ENCODE data around the gene DTNBP1. TPM values are rescaled to one million over a fixed set of nuclear protein-coding genes. Genes with fewer than 3 reads are reported as not detected.

DTNBP1 gene
- total RNA-seq, 8 experiments from 2014 or later = 7.2 to 32.5 (median 17.0) TPM

GRCh38 chr6:15479761-15480160 lies 183.1 kb downstream of the DTNBP1 start:
- H3K4me1 ChIP-seq (replicated peaks in 1 of 2) = peaks cover 5 to 26% of the 10 kb centered on the region in 2 donors
- WGBS, 10 experiments = 57 to 100% (median 84%) methylated on average over 1 to 5 of the region's 5 CpGs; no CpG with 5 or more reads in 1 of the 10 experiments
- H3K4me3 ChIP-seq = no peak overlapping the region
- in situ Hi-C loops (cut with MboI; ENCODE audit: low pct_unique_long_range_greater_than_20kb in 2 of 9, low sequenced_read_pairs in 9 of 9, unreplicated experiment in 9 of 9) = loop anchor here in 2 of 9 experiments (25.0 kb wide), 2 partner anchors 217 to 1267 kb away; no protein-coding TSS in a partner anchor
- ATAC-seq (replicated peaks in 6 of 8) = peak in 1 of 8 experiments; percentile 23
- no peak overlapping the region for H3K27ac ChIP-seq

DNA sequence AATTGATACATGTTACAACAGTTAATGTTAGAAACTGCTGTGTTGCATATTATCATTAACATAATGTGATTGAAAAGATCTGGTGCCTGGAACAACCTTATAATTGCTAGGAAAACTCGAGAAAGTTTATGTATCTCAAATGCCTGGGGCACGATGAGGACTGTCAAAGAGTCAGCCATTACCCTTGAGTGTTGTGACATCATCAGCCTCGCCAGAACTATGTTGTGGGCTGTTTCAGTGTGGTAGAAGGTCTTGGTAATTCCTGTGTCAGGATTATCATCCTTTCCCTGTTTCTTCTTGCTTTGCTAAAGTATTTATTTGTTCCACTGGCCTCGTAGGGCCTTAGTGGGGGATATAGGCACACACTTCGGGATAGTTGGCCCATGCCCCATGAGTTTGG lies 185.1 kb downstream of the DTNBP1 start:
- ATAC-seq (replicated peaks in 6 of 8) = no peak
- WGBS, 10 experiments = 37 to 100% (median 80%) methylated on average over 2 to 5 of the region's 5 CpGs; no CpG with 5 or more reads in 4 of the 10 experiments
- Histone ChIP-seq H3K4me3 (no peak overlapping the region), H3K27ac (no peak overlapping the region), H3K4me1 (replicated peaks in 1 of 2) (peaks cover 2 to 16% of the 10 kb centered on the region in 2 donors)
- in situ Hi-C loops (cut with MboI; ENCODE audit: low pct_unique_long_range_greater_than_20kb in 2 of 9, low sequenced_read_pairs in 9 of 9, unreplicated experiment in 9 of 9) = loop anchor here in 2 of 9 experiments (25.0 kb wide), 2 partner anchors 215 to 1265 kb away; no protein-coding TSS in a partner anchor

DNA sequence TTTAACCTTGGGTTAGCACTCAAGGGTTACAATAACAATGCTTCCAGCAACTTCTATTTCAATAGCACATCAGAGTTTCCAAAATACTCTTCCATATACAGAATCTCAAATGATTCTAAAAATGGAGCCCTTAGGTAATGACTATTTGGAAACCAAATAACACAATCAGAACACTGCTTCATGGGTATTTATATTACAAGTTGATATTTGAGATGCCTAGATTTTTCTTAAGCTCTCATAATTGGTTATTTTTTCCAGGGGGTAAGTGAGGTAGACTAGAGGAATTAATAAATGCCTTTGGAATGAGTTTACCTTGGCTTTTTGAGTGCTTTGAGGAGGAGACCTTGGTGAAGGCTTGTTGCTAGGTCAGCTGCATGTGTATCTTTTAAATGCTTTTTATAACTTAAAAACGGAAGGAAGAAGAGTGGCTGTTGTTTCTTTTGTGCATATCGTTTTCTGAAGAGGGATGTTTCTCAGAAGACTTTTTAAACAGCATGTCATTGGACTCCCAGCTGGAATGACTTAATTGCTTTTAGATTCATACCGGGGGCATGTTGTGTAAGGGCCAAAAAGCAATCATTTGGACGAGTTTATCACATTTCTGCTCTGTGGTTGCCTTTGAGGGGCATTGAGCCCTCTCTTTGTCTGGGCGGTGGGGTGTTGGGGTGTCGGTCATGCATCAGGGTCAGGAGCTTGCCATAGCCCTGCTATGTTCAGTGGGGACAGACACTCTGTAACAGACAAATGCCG lies 186.0 kb downstream of the DTNBP1 start:
- no peak overlapping the region for H3K27ac ChIP-seq
- no peak overlapping the region for H3K4me3 ChIP-seq
- in situ Hi-C loops (cut with MboI; ENCODE audit: low pct_unique_long_range_greater_than_20kb in 2 of 9, low sequenced_read_pairs in 9 of 9, unreplicated experiment in 9 of 9) = loop anchor here in 2 of 9 experiments (25.0 kb wide), 2 partner anchors 215 to 1265 kb away; no protein-coding TSS in a partner anchor
- peaks cover under 1 to 14% of the 10 kb centered on the region in 2 donors for H3K4me1 ChIP-seq (replicated peaks in 1 of 2)
- ATAC-seq (replicated peaks in 6 of 8) = no peak
- 29 to 100% (median 89%) methylated on average over 1 to 6 of the region's 7 CpGs for WGBS, 10 experiments

- 50 to 100% (median 93%) methylated on average over 1 to 4 of the region's 4 CpGs; no CpG with 5 or more reads in 2 of the 10 experiments for WGBS, 10 experiments
- Histone ChIP-seq H3K27ac (no peak overlapping the region), H3K4me3 (no peak overlapping the region), H3K4me1 (replicated peaks in 1 of 2) (peaks cover 0 to 8% of the 10 kb centered on the region in 2 donors)
- ATAC-seq (replicated peaks in 6 of 8) = no peak
- in situ Hi-C loops (cut with MboI; ENCODE audit: low pct_unique_long_range_greater_than_20kb in 2 of 9, low sequenced_read_pairs in 9 of 9, unreplicated experiment in 9 of 9) = loop anchor here in 2 of 9 experiments (25.0 kb wide), 2 partner anchors 214 to 1264 kb away; no protein-coding TSS in a partner anchor
Measured at GRCh38 chr6:15475872-15476271, 187.0 kb downstream of the DTNBP1 start.

GRCh38 chr6:15475261-15475660 lies 187.6 kb downstream of the DTNBP1 start:
- no peak overlapping the region for H3K27ac ChIP-seq
- no peak overlapping the region for H3K4me3 ChIP-seq
- no peak for ATAC-seq (replicated peaks in 6 of 8)
- H3K4me1 ChIP-seq (replicated peaks in 1 of 2) = peaks cover 0 to 6% of the 10 kb centered on the region in 2 donors
- 61 to 100% (median 100%) methylated on average over 1 to 6 of the region's 6 CpGs; no CpG with 5 or more reads in 5 of the 10 experiments for WGBS, 10 experiments
- in situ Hi-C loops (cut with MboI; ENCODE audit: low pct_unique_long_range_greater_than_20kb in 2 of 9, low sequenced_read_pairs in 9 of 9, unreplicated experiment in 9 of 9) = loop anchor here in 2 of 9 experiments (25.0 kb wide), 2 partner anchors 213 to 1263 kb away; no protein-coding TSS in a partner anchor

DNA sequence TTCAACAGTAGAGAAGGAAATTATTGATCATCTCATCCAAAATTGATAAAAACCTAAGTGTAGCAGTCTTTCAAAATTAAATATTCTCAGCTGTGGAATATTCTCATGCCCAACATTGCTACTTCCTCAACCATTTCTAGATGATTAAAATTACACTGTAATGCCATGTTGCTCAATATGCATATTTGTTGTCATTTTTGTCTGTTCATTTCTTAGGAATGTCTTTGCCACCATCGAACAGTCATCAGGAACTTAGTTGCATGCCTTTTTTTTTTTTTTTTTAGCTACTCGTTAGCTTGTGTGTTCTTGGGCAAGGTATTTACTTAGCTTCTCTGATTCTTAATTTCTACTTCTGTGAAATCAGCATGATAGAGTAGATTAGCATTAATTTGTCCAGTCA lies 188.6 kb downstream of the DTNBP1 start:
- in situ Hi-C loops (cut with MboI; ENCODE audit: low pct_unique_long_range_greater_than_20kb in 2 of 9, low sequenced_read_pairs in 9 of 9, unreplicated experiment in 9 of 9) = loop anchor here in 1 of 9 experiments (25.0 kb wide), 1 partner anchor 212 kb away; no protein-coding TSS in a partner anchor
- no peak overlapping the region for H3K4me3 ChIP-seq
- H3K27ac ChIP-seq = no peak overlapping the region
- H3K4me1 ChIP-seq (replicated peaks in 1 of 2) = peaks cover 0 to 2% of the 10 kb centered on the region in 2 donors
- 0 to 94% (median 77%) methylated on average over 2 of the region's 2 CpGs; no CpG with 5 or more reads in 1 of the 10 experiments for WGBS, 10 experiments
- ATAC-seq (replicated peaks in 6 of 8) = peak in 1 of 8 experiments; percentile 17

DNA sequence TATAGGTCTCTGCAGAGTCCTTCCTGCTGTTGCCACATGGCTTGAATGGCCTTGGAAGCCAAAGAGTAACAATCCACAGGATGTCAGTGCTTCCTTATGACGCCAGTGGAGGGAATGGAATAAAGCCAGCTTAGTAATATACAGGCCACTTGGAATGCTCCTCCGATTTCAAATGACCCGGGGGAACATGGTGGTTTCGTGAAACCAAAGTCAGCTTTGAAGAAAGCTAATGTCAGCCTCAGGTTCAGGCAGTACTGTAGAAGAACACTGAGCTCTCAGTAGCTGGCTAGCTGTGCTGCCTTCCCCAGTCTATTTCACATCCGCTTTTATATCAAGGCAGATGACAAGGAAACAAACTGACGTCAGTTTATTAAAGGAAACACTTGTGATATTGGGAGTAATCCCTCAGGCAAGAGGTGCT lies 189.1 kb downstream of the DTNBP1 start:
- Histone ChIP-seq H3K4me3 (no peak overlapping the region), H3K4me1 (replicated peaks in 1 of 2) (no peaks in the 10 kb centered on the region), H3K27ac (no peak overlapping the region)
- 23 to 100% (median 87%) methylated on average over 1 to 6 of the region's 6 CpGs for WGBS, 10 experiments
- in situ Hi-C loops (cut with MboI; ENCODE audit: low pct_unique_long_range_greater_than_20kb in 2 of 9, low sequenced_read_pairs in 9 of 9, unreplicated experiment in 9 of 9) = loop anchor here in 1 of 9 experiments (25.0 kb wide), 1 partner anchor 211 kb away; no protein-coding TSS in a partner anchor
- ATAC-seq (replicated peaks in 6 of 8) = peak in 1 of 8 experiments; percentile 30

GRCh38 chr6:15473174-15473573 lies 189.7 kb downstream of the DTNBP1 start:
- no peak for ATAC-seq (replicated peaks in 6 of 8)
- in situ Hi-C loops (cut with MboI; ENCODE audit: low pct_unique_long_range_greater_than_20kb in 2 of 9, low sequenced_read_pairs in 9 of 9, unreplicated experiment in 9 of 9) = loop anchor here in 1 of 9 experiments (25.0 kb wide), 1 partner anchor 211 kb away; no protein-coding TSS in a partner anchor
- 80 to 100% (median 98%) methylated on average over 1 to 5 of the region's 7 CpGs; no CpG with 5 or more reads in 3 of the 10 experiments for WGBS, 10 experiments
- H3K4me3 ChIP-seq = no peak overlapping the region
- H3K4me1 ChIP-seq (replicated peaks in 1 of 2) = no peaks in the 10 kb centered on the region
- H3K27ac ChIP-seq = no peak overlapping the region
